Mammary epithelial cell (primary cell): ENCODE data around the gene ANKRD66.

Experiments
- EZH2 ChIP-seq: IDR thresholded peaks from 2 replicates; pipeline ENCODE4 v1.6.1; 2012; ENCODE audit warnings: low read length, inconsistent platforms, borderline replicate concordance
- TF ChIP-seq, protein P1 (sequence below), 2 donors: IDR thresholded peaks in 1 of 2; conservative IDR thresholded peaks in 1 of 2; 2 replicates each; pipeline ENCODE4 v1.5.1; 2011 to 2012; ENCODE audit warnings: inconsistent platforms in 2 of 2, low read length in 2 of 2, mild to moderate bottlenecking in 2 of 2, control low read depth in 1 of 2, low read depth in 1 of 2; ENCODE audit not compliant: insufficient read depth in 1 of 2; ENCODE audit errors: extremely low read depth in 1 of 2

- TF ChIP-seq EZH2: no peak
- TF ChIP-seq, protein P1, sequence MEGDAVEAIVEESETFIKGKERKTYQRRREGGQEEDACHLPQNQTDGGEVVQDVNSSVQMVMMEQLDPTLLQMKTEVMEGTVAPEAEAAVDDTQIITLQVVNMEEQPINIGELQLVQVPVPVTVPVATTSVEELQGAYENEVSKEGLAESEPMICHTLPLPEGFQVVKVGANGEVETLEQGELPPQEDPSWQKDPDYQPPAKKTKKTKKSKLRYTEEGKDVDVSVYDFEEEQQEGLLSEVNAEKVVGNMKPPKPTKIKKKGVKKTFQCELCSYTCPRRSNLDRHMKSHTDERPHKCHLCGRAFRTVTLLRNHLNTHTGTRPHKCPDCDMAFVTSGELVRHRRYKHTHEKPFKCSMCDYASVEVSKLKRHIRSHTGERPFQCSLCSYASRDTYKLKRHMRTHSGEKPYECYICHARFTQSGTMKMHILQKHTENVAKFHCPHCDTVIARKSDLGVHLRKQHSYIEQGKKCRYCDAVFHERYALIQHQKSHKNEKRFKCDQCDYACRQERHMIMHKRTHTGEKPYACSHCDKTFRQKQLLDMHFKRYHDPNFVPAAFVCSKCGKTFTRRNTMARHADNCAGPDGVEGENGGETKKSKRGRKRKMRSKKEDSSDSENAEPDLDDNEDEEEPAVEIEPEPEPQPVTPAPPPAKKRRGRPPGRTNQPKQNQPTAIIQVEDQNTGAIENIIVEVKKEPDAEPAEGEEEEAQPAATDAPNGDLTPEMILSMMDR (conservative IDR thresholded peaks at IDR 0.05 in 1 of 2, IDR thresholded peaks at IDR 0.05 in 1 of 2; ENCODE audit: extremely low read depth in 1 of 2, insufficient read depth in 1 of 2, low read depth in 1 of 2, low read length in 2 of 2): no peak
Measured at GRCh38 chr6:46772016-46772415, 25.3 kb downstream of the ANKRD66 start.
